Thymus (tissue), 11 donors: ENCODE data around the gene IDNK. TPM values are rescaled to one million over a fixed set of nuclear protein-coding genes. Genes with fewer than 3 reads are reported as not detected.

Experiments used
- DNase-seq, 9 donors: peaks; one replicate each; pipeline ENCODE4 v3.0.0-alpha.2; 2013; ENCODE audit warnings: low spot score in 9 of 9, low read depth in 6 of 9, missing footprints in 1 of 9
- H3K27ac ChIP-seq, 2 donors: one replicate each; pipeline ENCODE4 v1.5.1; 2013; ENCODE audit warnings: control low read depth in 1 of 2, low read depth in 1 of 2, low read length in 1 of 2, mild to moderate bottlenecking in 1 of 2, moderate library complexity in 1 of 2
- H3K27me3 ChIP-seq, 2 donors: one replicate each; pipeline ENCODE4 v1.5.1; 2013; ENCODE audit warnings: low read length in 1 of 2; ENCODE audit not compliant: control insufficient read depth in 2 of 2, insufficient read depth in 1 of 2
- H3K36me3 ChIP-seq, 2 donors: one replicate each; pipeline ENCODE4 v1.5.1; 2013; ENCODE audit warnings: low read length in 1 of 2, mild to moderate bottlenecking in 1 of 2, moderate library complexity in 1 of 2; ENCODE audit not compliant: control insufficient read depth in 2 of 2, insufficient read depth in 2 of 2
- H3K4me1 ChIP-seq, 2 donors: one replicate each; pipeline ENCODE4 v1.5.1; 2013; ENCODE audit warnings: low read length in 2 of 2; ENCODE audit not compliant: control insufficient read depth in 2 of 2, insufficient read depth in 2 of 2
- H3K4me3 ChIP-seq, 2 donors: one replicate each; pipeline ENCODE4 v1.5.1; 2013; ENCODE audit warnings: low read length in 2 of 2, control low read depth in 1 of 2, mild to moderate bottlenecking in 1 of 2
- H3K9me3 ChIP-seq, 2 donors: one replicate each; pipeline ENCODE4 v1.5.1; 2013; ENCODE audit warnings: low read length in 1 of 2, mild to moderate bottlenecking in 1 of 2; ENCODE audit not compliant: control insufficient read depth in 2 of 2, insufficient read depth in 1 of 2
- WGBS: extraction: QIAGEN DNeasy Blood & Tissue Kit; methylation state at CpG from one replicate; pipeline ENCODE4 v1.1.7; 2013; 5-methylcytosine and 5-hydroxymethylcytosine counted together
- polyA plus RNA-seq: library from polyadenylated mRNA; stranded (reverse); fragments of 200-250 nt; gene quantifications from one replicate; pipeline ENCODE4 v1.2.3, GENCODE V29; 2013
- total RNA-seq: library from RNA; stranded (reverse); fragments of 120-200 nt; gene quantifications from one replicate; pipeline ENCODE4 v1.2.4, GENCODE V29; 2013
- donor health status: healthy.

The IDNK gene
- total and polyA plus RNA-seq, 2 donors, result 19.2 to 35.0 TPM

GRCh38 chr9:83628540-83628939, 5.6 kb downstream of the IDNK start:
- Histone ChIP-seq H3K27me3 (no peaks in the 10 kb centered on the region), H3K9me3 (no peaks in the 10 kb centered on the region), H3K4me3 (no peak overlapping the region), H3K27ac (peak overlapping the region; percentile 89 to 93), H3K4me1 (peaks cover 55 to 80% of the 10 kb centered on the region in 2 donors), H3K36me3 (peaks cover 16 to 25% of the 10 kb centered on the region in 2 donors)
- DNase-seq, result peak in 1 of 9 donors; percentile 42
- 88% methylated on average over 5 of the region's 5 CpGs for WGBS

DNA sequence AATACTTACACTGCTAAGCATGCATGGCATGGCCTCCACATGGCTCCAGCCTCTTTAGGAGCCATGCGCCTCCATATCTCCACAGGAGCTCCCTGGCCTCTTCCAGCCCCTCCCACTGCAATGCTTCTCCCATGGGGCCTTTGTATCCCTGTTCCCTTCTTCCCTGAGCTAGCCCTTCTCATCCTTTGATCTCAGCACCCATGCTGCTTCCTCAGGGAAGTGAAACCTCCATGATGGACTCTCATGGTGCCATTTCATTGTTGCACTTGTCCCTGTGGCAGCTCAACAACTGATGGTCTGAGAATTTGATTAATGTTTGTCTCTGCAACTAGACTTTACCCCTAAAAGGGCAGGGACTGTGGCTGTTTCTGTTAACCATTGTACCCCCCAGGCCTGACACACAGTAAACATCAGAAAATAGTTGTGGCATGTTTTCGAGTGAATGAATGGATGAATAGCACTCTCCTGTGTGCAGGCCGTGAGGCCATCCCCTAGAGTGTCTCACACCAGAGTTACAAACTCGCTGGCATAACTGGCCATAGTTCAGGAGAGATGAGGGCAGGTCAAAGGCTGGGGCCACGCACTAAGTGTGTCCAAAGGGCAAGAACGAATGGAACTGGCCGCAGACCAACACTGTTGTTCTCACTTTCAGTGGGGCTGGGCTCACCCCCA, 6.6 kb downstream of the IDNK start:
- Histone ChIP-seq H3K9me3 (no peaks in the 10 kb centered on the region), H3K4me1 (peaks cover 55 to 74% of the 10 kb centered on the region in 2 donors), H3K27me3 (no peaks in the 10 kb centered on the region), H3K27ac (peak overlapping the region; percentile 89 to 93), H3K36me3 (peaks cover 16 to 25% of the 10 kb centered on the region in 2 donors), H3K4me3 (no peak overlapping the region)
- WGBS, result 97% methylated on average over 7 of the region's 7 CpGs
- DNase-seq, result no peak

- H3K27me3 ChIP-seq, result no peaks in the 10 kb centered on the region
- peak overlapping the region; percentile 9 to 93 for H3K27ac ChIP-seq
- H3K36me3 ChIP-seq, result peaks cover 16 to 25% of the 10 kb centered on the region in 2 donors
- peak; percentile 75 to 95 (median 86) for DNase-seq
- H3K9me3 ChIP-seq, result no peaks in the 10 kb centered on the region
- peaks cover 46 to 62% of the 10 kb centered on the region in 2 donors for H3K4me1 ChIP-seq
- no peak overlapping the region for H3K4me3 ChIP-seq
- WGBS, result 34% methylated on average over 11 of the region's 11 CpGs
These were observed 8.1 kb downstream of the IDNK start for GRCh38 chr9:83630938-83631457.

DNA sequence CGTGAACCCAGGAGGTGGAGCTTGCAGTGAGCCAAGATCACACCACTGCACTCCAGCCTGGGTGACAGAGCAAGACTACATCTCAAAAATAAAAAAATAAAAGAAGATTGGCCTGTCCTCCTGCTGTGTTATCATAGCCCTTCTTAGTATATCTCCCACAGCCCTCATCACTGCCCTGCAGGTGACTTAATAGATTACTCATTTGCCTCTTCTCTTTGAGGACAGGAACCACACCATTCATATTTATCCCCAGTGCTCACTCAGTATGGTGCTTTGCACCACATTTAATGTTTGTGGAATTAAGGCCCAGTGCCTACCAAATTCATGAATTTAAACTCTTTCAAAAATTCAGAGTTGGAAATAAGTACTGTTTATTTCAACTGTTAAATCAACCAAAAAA, 10.3 kb downstream of the IDNK start:
- no peaks in the 10 kb centered on the region for H3K27me3 ChIP-seq
- no peak overlapping the region for H3K4me3 ChIP-seq
- WGBS, result 94% methylated on average over 1 of the region's 1 CpG
- DNase-seq, result no peak
- peaks cover 36 to 50% of the 10 kb centered on the region in 2 donors for H3K4me1 ChIP-seq
- peak overlapping the region in 1 of 2 donors; percentile 65 for H3K27ac ChIP-seq
- no peaks in the 10 kb centered on the region for H3K9me3 ChIP-seq
- peaks cover 11 to 12% of the 10 kb centered on the region in 2 donors for H3K36me3 ChIP-seq

DNA sequence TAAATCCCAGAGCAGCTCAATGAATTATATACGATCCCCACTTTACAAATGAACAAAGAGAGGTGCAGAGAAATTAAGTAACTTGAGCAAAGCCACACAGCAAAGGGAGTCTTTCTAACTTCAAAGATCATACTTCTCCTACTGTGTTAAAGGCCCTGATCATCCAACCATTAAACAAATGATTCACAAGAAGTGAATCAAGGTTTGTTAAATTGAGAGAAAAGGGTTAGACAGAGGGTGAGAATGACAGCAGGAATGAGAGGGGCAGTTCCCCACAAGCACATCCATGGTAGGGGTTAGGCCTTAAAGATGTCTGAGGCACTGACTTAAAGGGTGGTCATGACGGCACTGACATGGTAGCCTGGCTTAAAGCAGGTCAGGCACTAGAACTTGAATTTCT, 10.7 kb downstream of the IDNK start:
- no peak overlapping the region for H3K4me3 ChIP-seq
- no peaks in the 10 kb centered on the region for H3K9me3 ChIP-seq
- no peak for DNase-seq
- peak overlapping the region in 1 of 2 donors; percentile 65 for H3K27ac ChIP-seq
- H3K36me3 ChIP-seq, result peaks cover 7 to 10% of the 10 kb centered on the region in 2 donors
- 94% methylated on average over 2 of the region's 2 CpGs for WGBS
- H3K4me1 ChIP-seq, result peaks cover 32 to 46% of the 10 kb centered on the region in 2 donors
- H3K27me3 ChIP-seq, result no peaks in the 10 kb centered on the region

DNA sequence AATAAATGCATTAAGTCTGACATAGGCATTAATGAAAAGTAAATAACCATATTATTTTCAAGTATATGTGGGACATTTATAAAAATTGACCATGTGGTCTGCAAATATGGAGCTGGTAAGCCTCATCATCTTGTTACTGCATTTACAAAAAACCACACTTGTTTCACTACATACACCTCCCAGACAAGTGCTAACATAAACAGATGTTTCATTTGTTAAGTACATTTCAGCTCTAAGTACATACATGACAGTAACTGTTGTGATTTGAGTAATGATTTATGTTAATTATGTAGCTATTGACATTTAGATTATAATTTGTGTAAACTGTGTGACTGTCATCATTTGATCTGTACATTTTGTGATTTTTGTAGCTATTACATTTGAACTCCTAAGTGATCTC, 13.9 kb downstream of the IDNK start:
- DNase-seq, result no peak
- Histone ChIP-seq H3K36me3 (no peaks in the 10 kb centered on the region), H3K27me3 (no peaks in the 10 kb centered on the region), H3K4me1 (peaks cover 19 to 29% of the 10 kb centered on the region in 2 donors), H3K9me3 (no peaks in the 10 kb centered on the region), H3K27ac (no peak overlapping the region), H3K4me3 (no peak overlapping the region)

- no peaks in the 10 kb centered on the region for H3K36me3 ChIP-seq
- peaks cover 19 to 25% of the 10 kb centered on the region in 2 donors for H3K4me1 ChIP-seq
- no peak overlapping the region for H3K4me3 ChIP-seq
- no peak for DNase-seq
- WGBS, result 72% methylated on average over 1 of the region's 1 CpG
- no peaks in the 10 kb centered on the region for H3K9me3 ChIP-seq
- H3K27me3 ChIP-seq, result no peaks in the 10 kb centered on the region
- peak overlapping the region in 1 of 2 donors; percentile 26 for H3K27ac ChIP-seq
These were observed 14.4 kb downstream of the IDNK start for GRCh38 chr9:83637389-83637788.

- H3K9me3 ChIP-seq, result no peaks in the 10 kb centered on the region
- H3K27ac ChIP-seq, result peak overlapping the region in 1 of 2 donors; percentile 46
- WGBS, result 96% methylated on average over 1 of the region's 1 CpG
- H3K4me3 ChIP-seq, result no peak overlapping the region
- no peak for DNase-seq
- peaks cover 0 to 8% of the 10 kb centered on the region in 2 donors for H3K36me3 ChIP-seq
- H3K27me3 ChIP-seq, result no peaks in the 10 kb centered on the region
- peaks cover 16 to 31% of the 10 kb centered on the region in 2 donors for H3K4me1 ChIP-seq
These were observed 16.3 kb downstream of the IDNK start for GRCh38 chr9:83639266-83639665.

GRCh38 chr9:83642793-83643192, 19.9 kb downstream of the IDNK start:
- Histone ChIP-seq H3K4me3 (no peak overlapping the region), H3K27me3 (no peaks in the 10 kb centered on the region), H3K4me1 (peaks cover 13 to 40% of the 10 kb centered on the region in 2 donors), H3K9me3 (no peaks in the 10 kb centered on the region), H3K27ac (no peak overlapping the region), H3K36me3 (peaks cover 4 to 18% of the 10 kb centered on the region in 2 donors)
- WGBS, result 94% methylated on average over 4 of the region's 4 CpGs
- DNase-seq, result no peak
